ENCODE measurements around the gene KCNMA1.

The KCNMA1 gene

GRCh38 chr10:77052593-77052992 lies 585.0 kb downstream of the KCNMA1 start:
- Histone ChIP-seq H3K79me2 (ENCODE audit: insufficient read depth, low read depth) (no peaks in the 10 kb centered on the region), H3K27me3 (ENCODE audit: insufficient read depth, low read depth) (no peaks in the 10 kb centered on the region), H3K4me1 (ENCODE audit: low read depth, poor library complexity, severe bottlenecking) (no peaks in the 10 kb centered on the region), H4K20me1 (ENCODE audit: insufficient read depth) (no peaks in the 10 kb centered on the region), H2AFZ (ENCODE audit: low read depth) (no peak overlapping the region), H3K4me2 (no peak overlapping the region), H3K9ac (no peak overlapping the region), H3K27ac (no peak overlapping the region), H3K36me3 (ENCODE audit: insufficient read depth) (no peaks in the 10 kb centered on the region), H3K4me3 (IDR thresholded peaks at IDR 0.05; ENCODE audit: insufficient read depth, low read depth, low read length) (no peak overlapping the region)
- TF ChIP-seq CTCF (conservative IDR thresholded peaks at IDR 0.05; ENCODE audit: low read depth, low read length), result no peak

- TF ChIP-seq CTCF (conservative IDR thresholded peaks at IDR 0.05; ENCODE audit: low read depth, low read length), result no peak
- no peaks in the 10 kb centered on the region for H3K79me2 ChIP-seq (ENCODE audit: insufficient read depth, low read depth)
- H3K36me3 ChIP-seq (ENCODE audit: insufficient read depth), result no peaks in the 10 kb centered on the region
- H3K4me1 ChIP-seq (ENCODE audit: low read depth, poor library complexity, severe bottlenecking), result no peaks in the 10 kb centered on the region
- no peak overlapping the region for H3K9ac ChIP-seq
- no peaks in the 10 kb centered on the region for H3K27me3 ChIP-seq (ENCODE audit: insufficient read depth, low read depth)
- no peaks in the 10 kb centered on the region for H4K20me1 ChIP-seq (ENCODE audit: insufficient read depth)
- H3K4me3 ChIP-seq (IDR thresholded peaks at IDR 0.05; ENCODE audit: insufficient read depth, low read depth, low read length), result no peak overlapping the region
- H3K4me2 ChIP-seq, result no peak overlapping the region
- no peak overlapping the region for H2AFZ ChIP-seq (ENCODE audit: low read depth)
- no peak overlapping the region for H3K27ac ChIP-seq
Measured at GRCh38 chr10:77051837-77052236, 585.8 kb downstream of the KCNMA1 start.

- no peaks in the 10 kb centered on the region for H3K36me3 ChIP-seq (ENCODE audit: insufficient read depth)
- no peak overlapping the region for H3K27ac ChIP-seq
- no peak overlapping the region for H3K4me3 ChIP-seq (IDR thresholded peaks at IDR 0.05; ENCODE audit: insufficient read depth, low read depth, low read length)
- H2AFZ ChIP-seq (ENCODE audit: low read depth), result no peak overlapping the region
- no peaks in the 10 kb centered on the region for H3K4me1 ChIP-seq (ENCODE audit: low read depth, poor library complexity, severe bottlenecking)
- no peaks in the 10 kb centered on the region for H3K27me3 ChIP-seq (ENCODE audit: insufficient read depth, low read depth)
- no peak overlapping the region for H3K4me2 ChIP-seq
- TF ChIP-seq CTCF (conservative IDR thresholded peaks at IDR 0.05; ENCODE audit: low read depth, low read length), result no peak
- no peaks in the 10 kb centered on the region for H3K79me2 ChIP-seq (ENCODE audit: insufficient read depth, low read depth)
- H3K9ac ChIP-seq, result no peak overlapping the region
- H4K20me1 ChIP-seq (ENCODE audit: insufficient read depth), result no peaks in the 10 kb centered on the region
Measured at GRCh38 chr10:77049896-77050295, 587.7 kb downstream of the KCNMA1 start.

- H2AFZ ChIP-seq (ENCODE audit: low read depth), result no peak overlapping the region
- no peaks in the 10 kb centered on the region for H3K4me1 ChIP-seq (ENCODE audit: low read depth, poor library complexity, severe bottlenecking)
- no peak for TF ChIP-seq CTCF (conservative IDR thresholded peaks at IDR 0.05; ENCODE audit: low read depth, low read length)
- H3K9ac ChIP-seq, result no peak overlapping the region
- H3K36me3 ChIP-seq (ENCODE audit: insufficient read depth), result no peaks in the 10 kb centered on the region
- H3K27ac ChIP-seq, result no peak overlapping the region
- no peaks in the 10 kb centered on the region for H4K20me1 ChIP-seq (ENCODE audit: insufficient read depth)
- no peaks in the 10 kb centered on the region for H3K79me2 ChIP-seq (ENCODE audit: insufficient read depth, low read depth)
- no peaks in the 10 kb centered on the region for H3K27me3 ChIP-seq (ENCODE audit: insufficient read depth, low read depth)
- no peak overlapping the region for H3K4me2 ChIP-seq
- H3K4me3 ChIP-seq (IDR thresholded peaks at IDR 0.05; ENCODE audit: insufficient read depth, low read depth, low read length), result no peak overlapping the region
Measured at GRCh38 chr10:77049146-77049545, 588.5 kb downstream of the KCNMA1 start.

- no peak overlapping the region for H3K4me2 ChIP-seq
- no peak overlapping the region for H2AFZ ChIP-seq (ENCODE audit: low read depth)
- no peaks in the 10 kb centered on the region for H3K4me1 ChIP-seq (ENCODE audit: low read depth, poor library complexity, severe bottlenecking)
- no peaks in the 10 kb centered on the region for H3K36me3 ChIP-seq (ENCODE audit: insufficient read depth)
- no peaks in the 10 kb centered on the region for H3K27me3 ChIP-seq (ENCODE audit: insufficient read depth, low read depth)
- no peaks in the 10 kb centered on the region for H3K79me2 ChIP-seq (ENCODE audit: insufficient read depth, low read depth)
- no peak overlapping the region for H3K27ac ChIP-seq
- H4K20me1 ChIP-seq (ENCODE audit: insufficient read depth), result no peaks in the 10 kb centered on the region
- H3K4me3 ChIP-seq (IDR thresholded peaks at IDR 0.05; ENCODE audit: insufficient read depth, low read depth, low read length), result no peak overlapping the region
- H3K9ac ChIP-seq, result no peak overlapping the region
- TF ChIP-seq CTCF (conservative IDR thresholded peaks at IDR 0.05; ENCODE audit: low read depth, low read length), result no peak
Measured at GRCh38 chr10:77045085-77045484, 592.5 kb downstream of the KCNMA1 start.

Data from KMS-11 (cell line).